GM21786 (cell line): ENCODE data around the gene IL1A.
"Not testable (repeated sequence)": the region's sequence is repeated elsewhere in the genome, so short reads cannot be mapped to it uniquely, and the experiment has no call there.

Experiments used
- ATAC-seq: cut with Tn5 transposase; IDR thresholded peaks from one replicate; pipeline ENCODE4 v1.9.1; 2021; ENCODE audit not compliant: unreplicated experiment

IL1A gene

GRCh38 chr2:112784199-112785189 lies at the start of gene IL1A:
Gene IL1A, minus strand, starts transcription at chr2:112784493. Its CDS starts 723 bp downstream, at chr2:112783770.
- no peak for ATAC-seq

- ATAC-seq = no peak
Measured at GRCh38 chr2:112833976-112834375, 49.7 kb upstream of the IL1A start.

- not testable (repeated sequence) for ATAC-seq
Measured at GRCh38 chr2:112833639-112833931, 49.3 kb upstream of the IL1A start.

- ATAC-seq = no peak
Measured at GRCh38 chr2:112832841-112833638, 48.7 kb upstream of the IL1A start.

- no peak for ATAC-seq
Measured at GRCh38 chr2:112831946-112832840, 47.9 kb upstream of the IL1A start.

- no peak for ATAC-seq
Measured at GRCh38 chr2:112831513-112831845, 47.2 kb upstream of the IL1A start.

- no peak for ATAC-seq
Measured at GRCh38 chr2:112830682-112831512, 46.6 kb upstream of the IL1A start.

- no peak for ATAC-seq
Measured at GRCh38 chr2:112829961-112830681, 45.8 kb upstream of the IL1A start.

- no peak for ATAC-seq
Measured at GRCh38 chr2:112829101-112829960, 45.0 kb upstream of the IL1A start.

- no peak for ATAC-seq
Measured at GRCh38 chr2:112828251-112828691, 44.0 kb upstream of the IL1A start.

- no peak for ATAC-seq
Measured at GRCh38 chr2:112827604-112828185, 43.4 kb upstream of the IL1A start.

GRCh38 chr2:112827009-112827408 lies 42.7 kb upstream of the IL1A start:
- no peak for ATAC-seq

GRCh38 chr2:112825706-112826105 lies 41.4 kb upstream of the IL1A start:
- no peak for ATAC-seq

GRCh38 chr2:112824694-112825085 lies 40.4 kb upstream of the IL1A start:
- ATAC-seq = no peak

- no peak for ATAC-seq
Measured at GRCh38 chr2:112821682-112822081, 37.4 kb upstream of the IL1A start.

- ATAC-seq = peak; percentile 77
Measured at GRCh38 chr2:112821142-112821541, 36.8 kb upstream of the IL1A start.

GRCh38 chr2:112820343-112820742 lies 36.0 kb upstream of the IL1A start:
- no peak for ATAC-seq

GRCh38 chr2:112819081-112819480 lies 34.8 kb upstream of the IL1A start:
- ATAC-seq = no peak
